Left colon (tissue), 2 donors: ENCODE data around the gene MORN1. TPM values are rescaled to one million over a fixed set of nuclear protein-coding genes. Genes with fewer than 3 reads are reported as not detected.
"Not testable (repeated sequence)": the region's sequence is repeated elsewhere in the genome, so short reads cannot be mapped to it uniquely, and the experiment has no call there.

Experiments used
- ATAC-seq: fragments of 200-7000 bp; cut with Tn5 transposase; one replicate; pipeline ENCODE4 v1.9.1; 2020; ENCODE audit warnings: mild to moderate bottlenecking, moderate library complexity
- DNase-seq, 2 donors: peaks; one replicate each; pipeline ENCODE4 v3.0.0-alpha.2; 2020
- intact Hi-C, 2 donors: fragments of 100-400 bp; cut with DNase I in 1 of 2; cut with micrococcal nuclease in 1 of 2; formaldehyde crosslinking; loops; one replicate each; pipeline versions ENCODE4 v1.11.2 to v1.14.0; 2022; cut with DNase I, micrococcal nuclease
- total RNA-seq, 2 donors: library from RNA; stranded (reverse); fragmentation: NEBNext Ultra II Directional; extraction: Animal tissue kit (Norgen Biotek cat#: 25700); gene quantifications; one replicate each; pipeline ENCODE4 v1.2.1, GENCODE V29; 2021
- donor health status: DM: no; HTN: no; CAD: no.
- donor health status: DM: yes; HTN: yes; CAD: no.

The MORN1 gene
- total RNA-seq, 2 donors from 2014 or later, result 11.0 to 15.2 TPM

DNA sequence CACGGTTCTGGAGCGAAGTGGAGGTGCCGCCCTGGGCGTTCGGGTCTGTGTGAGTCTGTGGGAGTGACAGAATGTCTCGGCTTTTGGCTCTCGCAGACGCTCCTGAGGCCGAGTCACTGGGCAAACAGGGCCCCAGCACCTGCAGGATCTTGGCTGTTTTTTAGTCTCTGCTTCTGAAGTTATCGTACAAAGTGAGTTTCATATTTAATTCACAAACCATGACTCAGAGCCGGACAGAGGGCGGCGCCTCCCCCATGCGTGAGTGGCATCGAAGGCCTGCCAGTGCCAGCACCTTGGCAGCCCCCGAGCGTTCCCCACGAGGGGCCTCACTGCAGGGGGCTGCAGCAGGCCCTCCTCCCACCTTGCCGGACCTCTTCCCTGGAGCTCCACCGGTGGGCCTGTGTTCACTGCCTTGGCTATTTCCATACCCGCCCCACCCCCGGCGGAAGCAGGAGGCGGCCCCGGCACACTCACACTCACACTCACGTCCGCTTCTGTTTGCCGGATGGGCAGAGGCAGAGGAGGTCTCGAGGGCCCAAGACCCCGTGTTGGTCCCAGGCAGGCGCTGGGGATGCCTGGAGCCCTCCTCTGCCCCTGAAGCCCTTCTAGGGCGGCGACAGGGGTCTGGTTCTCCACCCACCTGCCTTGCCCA lies 56.3 kb downstream of the MORN1 start:
- DNase-seq (no peak), ATAC-seq (no peak)
- intact Hi-C loops, result no loop called here

DNA sequence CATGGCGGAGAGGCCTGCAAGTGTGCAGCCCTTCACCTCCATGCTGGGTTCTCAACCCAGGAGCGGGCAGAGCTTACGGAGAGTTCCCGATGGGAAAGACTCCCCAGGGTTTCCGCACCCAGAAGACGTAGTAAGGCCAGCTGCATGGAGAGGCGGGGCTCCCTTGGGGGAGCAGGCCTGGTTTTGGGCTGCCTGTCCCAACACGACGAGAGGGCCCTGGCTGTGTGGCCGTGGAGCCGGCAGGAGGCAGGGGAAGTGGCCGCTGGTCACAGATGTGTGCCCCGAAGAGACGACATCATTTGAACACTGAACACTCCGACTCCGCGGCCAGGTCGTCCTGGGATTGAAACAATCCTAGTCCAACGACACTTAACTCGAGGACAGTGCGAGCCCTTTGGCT lies 57.0 kb downstream of the MORN1 start:
- intact Hi-C loops, result no loop called here
- ATAC-seq (no peak), DNase-seq (no peak)

DNA sequence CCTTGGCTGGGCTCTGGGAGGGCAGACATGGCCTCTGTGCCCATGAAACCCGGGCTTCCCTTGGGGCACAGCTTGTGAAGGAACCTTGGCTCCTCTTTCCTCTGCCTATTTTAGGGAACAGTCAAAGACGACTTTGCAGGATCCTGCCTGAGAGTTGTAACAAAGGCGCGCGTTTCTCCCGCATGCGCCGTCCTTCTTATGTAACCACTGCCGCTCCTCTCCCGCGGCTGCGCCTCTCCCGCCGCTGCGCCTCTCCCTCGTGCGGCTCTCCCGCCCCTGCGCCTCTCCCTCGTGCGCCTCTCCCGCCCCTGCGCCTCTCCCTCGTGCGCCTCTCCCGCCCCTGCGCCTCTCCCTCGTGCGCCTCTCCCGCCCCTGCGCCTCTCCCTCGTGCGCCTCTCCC lies 59.8 kb downstream of the MORN1 start:
- intact Hi-C loops, DNase-seq, ATAC-seq: not testable (repeated sequence)

DNA sequence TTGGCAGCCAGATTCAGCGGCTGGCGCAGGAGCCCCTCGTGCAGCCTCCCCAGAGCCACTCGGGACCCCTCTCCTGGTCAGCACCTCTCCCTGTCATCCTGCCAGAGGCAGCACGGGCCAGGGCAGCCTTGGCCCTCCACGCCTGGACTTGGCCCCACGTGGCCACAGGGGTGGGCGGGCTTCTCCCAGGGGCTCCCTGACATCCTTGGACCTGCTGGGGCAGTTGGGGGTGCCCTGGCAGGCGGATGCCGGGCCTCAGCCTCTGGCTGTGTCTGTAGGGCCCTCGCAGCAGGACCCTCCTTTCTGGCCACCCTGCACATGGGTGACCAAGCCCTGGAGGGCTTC lies 60.2 kb downstream of the MORN1 start:
- DNase-seq (no peak), ATAC-seq (no peak)
- intact Hi-C loops, result no loop called here

DNA sequence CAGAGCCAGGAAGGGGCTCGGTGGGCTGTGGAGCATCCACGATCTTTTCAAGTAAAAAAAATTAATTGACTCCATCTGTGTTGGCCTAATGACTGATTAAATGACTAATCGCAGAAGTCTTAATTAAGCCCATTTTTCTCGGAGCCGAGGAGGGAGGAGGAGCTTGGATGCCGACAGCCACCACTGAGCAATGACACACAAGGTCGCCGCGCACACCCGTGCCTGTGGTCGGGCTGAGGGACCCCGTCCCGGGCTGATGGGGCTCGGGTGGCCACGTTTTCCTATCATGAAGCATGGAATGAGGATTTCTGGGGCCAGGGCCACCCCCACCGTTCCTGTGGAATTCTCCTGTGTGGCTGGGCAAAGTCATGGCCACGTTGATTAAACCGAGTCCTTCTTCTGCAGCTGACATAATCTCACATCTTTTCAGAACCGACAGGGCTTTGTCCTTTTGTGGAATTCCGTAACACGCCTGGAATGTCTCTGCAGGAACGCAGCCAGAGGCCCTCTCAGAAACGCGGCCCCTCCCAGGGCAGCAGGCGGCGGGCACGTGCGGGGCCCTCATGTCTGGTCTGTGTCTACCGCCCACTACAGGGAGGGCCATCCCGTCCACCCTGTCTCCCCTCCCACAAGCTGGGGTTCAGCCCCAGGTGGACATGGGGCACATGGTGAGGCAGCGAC lies 60.7 kb downstream of the MORN1 start:
- no peak for ATAC-seq
- DNase-seq, result no peak
- intact Hi-C loops, result no loop called here

DNA sequence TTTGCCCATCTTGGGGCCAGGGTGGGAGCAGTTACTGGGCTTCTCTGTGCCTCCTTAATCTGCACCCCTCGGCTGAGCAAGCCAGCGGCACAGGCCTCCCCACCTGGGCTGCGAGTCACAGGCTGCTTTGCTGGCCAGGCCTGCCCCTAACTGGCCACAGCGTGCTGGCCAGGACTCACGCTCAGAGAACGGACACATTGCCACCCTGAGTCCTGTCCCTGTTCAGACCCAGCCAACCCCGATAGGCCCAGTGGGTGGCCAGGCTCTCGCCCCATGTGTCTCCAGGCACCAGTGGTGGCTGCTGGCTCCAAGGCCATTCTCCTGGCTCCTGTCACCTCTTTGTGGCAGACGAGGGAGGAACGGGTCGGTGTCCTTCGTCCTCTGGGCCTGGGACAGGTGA lies 61.3 kb downstream of the MORN1 start:
- ATAC-seq (no peak), DNase-seq (no peak)
- intact Hi-C loops, result no loop called here

DNA sequence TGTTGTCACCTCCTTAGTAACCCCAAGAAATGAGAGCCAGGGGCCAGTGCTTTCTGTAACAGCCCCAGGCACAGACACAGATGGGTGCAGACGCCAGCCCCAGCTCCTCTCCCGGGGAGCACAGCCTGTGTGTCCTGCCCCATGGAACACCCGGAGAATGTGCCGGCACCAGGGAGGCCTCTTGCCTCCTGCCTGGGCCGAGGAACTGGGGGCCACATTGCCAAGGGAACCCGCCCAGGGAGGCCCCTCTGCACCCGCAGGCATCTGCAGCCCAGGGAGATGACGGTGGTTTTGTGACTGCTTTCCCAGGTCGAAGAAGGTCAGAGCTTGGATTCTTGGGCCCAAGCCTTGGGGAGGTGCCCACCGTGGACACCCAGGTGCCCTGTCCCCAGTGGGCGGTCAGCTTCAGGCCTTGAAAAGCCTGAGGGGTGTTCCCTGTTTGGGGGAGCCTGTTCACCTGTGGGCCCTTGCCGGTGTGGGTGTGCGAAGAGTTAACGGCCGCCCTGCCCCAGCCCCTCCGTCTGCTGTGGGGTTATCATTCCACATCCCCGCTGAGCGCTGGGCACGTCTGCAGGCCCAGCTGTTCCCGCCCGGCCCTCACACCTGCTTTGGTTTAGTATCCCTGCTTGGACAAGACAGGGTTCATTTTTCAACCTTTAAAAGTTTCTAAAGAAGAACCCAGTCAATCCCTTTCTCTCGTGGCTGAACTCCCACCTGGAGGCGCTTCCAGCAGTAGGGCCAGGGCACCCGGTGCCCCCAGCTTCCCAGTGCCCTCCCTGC lies 62.5 kb downstream of the MORN1 start:
- intact Hi-C loops, result no loop called here
- ATAC-seq, result no peak

DNA sequence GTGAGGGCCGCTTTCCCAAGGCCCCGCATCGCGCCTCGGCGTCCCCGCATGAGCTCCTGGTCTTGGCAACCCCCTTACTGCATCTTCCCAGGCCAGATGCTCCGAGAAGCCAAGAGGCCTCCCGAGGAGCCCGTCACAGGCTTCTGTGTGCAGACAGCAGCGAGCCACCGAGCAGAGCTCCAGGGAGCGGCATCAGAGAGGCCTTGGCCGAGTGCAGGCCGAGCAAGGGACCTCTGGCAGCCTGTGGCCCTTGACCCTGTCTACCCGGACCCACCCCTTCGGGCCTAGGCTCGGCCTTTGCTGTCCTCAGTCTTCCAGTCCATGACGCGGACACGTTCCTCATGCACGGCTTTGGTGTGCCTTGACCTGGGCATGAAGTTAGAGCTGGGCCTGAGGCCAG lies 63.5 kb downstream of the MORN1 start:
- intact Hi-C loops, result no loop called here
- ATAC-seq (no peak), DNase-seq (no peak)

More for the DNA sequence above, 62.5 kb downstream of the MORN1 start:
- no peak for DNase-seq

DNA sequence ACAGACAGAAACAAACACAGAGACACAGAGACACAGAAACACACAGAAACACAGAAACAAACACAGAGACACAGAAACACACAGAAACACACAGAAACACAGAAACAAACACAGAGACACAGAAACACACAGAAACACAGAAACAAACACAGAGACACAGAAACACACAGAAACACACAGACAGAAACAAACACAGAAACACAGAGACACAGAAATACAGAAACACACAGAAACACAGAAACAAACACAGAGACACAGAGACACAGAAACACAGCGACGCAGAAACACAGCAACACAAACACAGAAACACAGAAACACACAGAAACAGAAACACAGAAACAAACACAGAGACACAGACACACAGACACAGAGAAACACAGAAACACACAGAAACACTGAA lies 64.2 kb downstream of the MORN1 start:
- ATAC-seq, intact Hi-C loops, DNase-seq: not testable (repeated sequence)

DNA sequence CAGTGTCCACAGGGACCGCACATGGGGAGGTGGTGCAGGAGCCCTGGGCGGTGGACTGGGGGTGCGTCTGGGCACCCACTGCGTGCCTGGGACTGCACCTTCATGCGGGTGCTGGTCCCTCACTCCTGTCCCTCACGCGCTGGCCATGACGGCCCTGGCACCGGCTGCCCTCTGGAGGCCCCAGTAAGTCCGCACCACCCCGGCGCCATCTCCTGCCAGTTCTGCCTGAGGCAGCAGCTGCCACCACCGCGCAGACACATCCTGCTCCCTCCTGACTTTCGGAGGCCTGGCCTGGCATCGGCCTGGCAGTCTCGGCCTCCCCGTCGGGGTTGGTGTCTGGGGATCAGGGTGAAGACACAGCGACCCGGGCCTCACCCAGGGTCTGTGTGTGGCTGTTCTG lies 64.8 kb downstream of the MORN1 start:
- ATAC-seq (no peak), DNase-seq (no peak)
- intact Hi-C loops, result no loop called here

DNA sequence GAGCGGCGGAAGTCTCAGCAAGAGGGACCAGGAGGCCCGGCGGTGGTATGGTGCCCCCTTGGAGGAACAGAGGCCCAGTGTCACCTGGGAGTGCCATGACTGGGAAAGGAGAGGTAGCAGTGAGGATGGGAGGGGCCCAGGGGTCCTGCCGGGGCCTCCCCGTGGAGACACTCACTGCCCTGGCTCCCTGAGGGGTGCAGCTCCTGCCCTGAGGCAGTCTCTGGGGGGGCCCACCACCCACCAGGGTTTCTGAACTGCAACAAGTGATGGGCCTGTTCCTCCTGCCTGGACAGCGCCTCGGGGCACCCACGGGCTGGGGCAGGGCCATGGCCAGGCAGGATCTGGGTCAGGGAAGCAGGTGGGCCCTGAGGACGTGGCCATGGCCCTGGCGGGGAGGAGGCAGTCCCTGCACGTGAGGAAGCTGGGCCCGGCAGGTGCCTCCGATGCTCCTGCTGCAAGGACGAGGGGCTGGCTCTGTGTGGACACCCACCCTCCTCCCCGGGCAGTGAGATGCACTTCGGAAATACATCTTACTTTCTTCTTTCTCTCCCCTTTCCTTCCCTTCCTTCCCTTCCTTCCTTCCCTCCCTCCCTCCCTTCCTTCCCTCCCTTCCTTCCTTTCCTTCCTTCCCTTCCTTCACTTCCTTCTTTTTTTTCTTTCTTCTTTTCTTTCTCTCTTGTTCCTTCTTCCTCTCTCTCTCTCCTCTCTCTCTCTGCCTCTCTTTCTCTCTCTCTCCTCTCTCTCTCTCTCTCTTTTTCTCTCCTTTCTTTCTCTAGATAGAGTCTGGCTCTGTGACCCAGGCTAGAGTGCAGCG lies 66.6 kb downstream of the MORN1 start:
- ATAC-seq, result no peak
- intact Hi-C loops, result no loop called here
- DNase-seq, result no peak

DNA sequence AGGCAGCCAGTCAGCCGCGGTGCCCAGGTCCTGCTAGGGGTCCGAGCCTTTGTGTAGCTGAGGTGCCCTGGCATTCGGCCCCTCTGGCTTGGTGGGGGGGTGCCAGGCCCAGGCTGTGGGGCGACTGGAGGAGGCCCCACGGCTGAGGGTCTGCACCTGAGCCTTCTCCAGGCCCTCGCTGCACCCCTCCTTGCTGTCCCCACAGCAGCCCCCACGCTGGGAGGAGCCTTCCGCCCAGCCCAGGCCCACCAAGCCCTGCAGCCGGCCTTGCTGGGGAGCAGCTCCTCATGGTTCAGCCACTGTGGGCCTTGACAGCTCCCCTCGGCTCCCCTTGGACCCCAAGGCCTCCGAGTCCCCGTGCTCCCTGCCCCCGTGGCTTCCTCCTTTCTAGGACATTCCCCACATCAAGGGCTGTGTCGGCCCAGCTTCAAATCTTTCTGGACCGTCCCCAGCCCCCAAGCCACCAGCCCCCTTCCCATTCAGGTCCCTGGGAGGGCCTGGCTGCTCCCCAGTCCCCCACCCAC lies 67.8 kb downstream of the MORN1 start:
- intact Hi-C loops, result no loop called here
- DNase-seq (no peak), ATAC-seq (no peak)

DNA sequence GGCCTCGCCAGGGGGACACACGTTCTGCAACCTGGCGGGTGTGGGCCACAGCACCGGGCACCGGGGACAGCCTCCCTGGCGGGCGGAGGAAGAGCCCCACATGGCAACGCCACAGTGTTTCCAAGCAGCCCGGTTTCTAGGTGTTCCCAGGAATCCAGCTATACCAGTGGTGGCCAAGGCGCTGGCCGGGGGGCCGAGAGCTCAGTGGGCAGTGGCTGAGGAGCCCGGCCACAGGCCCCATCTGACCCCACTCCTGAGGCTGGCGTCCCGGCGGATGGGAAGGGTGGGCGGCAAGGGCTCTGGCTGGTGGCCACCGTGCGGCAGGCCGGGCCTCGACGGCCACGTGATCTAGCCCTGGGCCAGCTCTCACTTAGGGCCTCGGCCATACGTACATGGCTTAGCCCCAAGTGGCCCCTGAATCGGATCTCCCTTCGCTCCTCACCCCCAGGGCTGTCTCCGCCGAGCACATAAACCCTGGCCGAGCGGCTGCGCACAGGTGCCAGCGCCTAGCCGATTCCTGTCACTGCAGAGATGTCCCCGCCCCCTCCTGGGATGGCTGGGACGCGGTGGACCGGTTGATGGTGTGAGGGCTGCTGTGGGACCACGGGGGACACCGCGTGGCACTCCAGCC lies 68.7 kb downstream of the MORN1 start:
- peak; percentile 23 for ATAC-seq
- DNase-seq, result no peak
- intact Hi-C loops, result no loop called here

DNA sequence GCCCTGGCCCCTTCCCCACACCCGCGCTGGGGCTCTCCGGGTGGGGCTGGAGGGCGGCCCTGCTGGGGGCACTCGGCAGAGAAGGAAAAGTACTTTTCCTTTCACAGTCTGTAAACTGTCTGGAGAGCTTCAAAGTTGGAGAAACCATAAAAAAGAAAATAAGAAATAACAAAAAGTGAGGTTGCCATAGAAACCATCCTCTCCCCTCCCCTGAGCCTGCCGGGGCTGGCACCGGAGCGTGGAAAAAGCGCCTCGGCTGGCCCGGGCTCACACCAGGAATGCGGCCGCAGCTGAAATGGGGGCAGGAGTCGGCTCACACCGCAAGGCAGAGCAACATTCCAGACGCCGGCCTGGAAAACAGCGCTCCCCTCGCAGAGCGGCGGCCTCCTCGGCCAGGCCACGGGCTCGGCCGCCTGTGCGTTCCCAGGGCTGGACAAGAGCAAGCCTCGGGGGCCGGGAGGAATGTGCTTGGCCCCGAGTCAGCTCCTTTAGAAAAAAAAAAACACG lies 69.2 kb downstream of the MORN1 start:
- ATAC-seq (peak; percentile 39), DNase-seq (no peak)
- intact Hi-C loops, result no loop called here

DNA sequence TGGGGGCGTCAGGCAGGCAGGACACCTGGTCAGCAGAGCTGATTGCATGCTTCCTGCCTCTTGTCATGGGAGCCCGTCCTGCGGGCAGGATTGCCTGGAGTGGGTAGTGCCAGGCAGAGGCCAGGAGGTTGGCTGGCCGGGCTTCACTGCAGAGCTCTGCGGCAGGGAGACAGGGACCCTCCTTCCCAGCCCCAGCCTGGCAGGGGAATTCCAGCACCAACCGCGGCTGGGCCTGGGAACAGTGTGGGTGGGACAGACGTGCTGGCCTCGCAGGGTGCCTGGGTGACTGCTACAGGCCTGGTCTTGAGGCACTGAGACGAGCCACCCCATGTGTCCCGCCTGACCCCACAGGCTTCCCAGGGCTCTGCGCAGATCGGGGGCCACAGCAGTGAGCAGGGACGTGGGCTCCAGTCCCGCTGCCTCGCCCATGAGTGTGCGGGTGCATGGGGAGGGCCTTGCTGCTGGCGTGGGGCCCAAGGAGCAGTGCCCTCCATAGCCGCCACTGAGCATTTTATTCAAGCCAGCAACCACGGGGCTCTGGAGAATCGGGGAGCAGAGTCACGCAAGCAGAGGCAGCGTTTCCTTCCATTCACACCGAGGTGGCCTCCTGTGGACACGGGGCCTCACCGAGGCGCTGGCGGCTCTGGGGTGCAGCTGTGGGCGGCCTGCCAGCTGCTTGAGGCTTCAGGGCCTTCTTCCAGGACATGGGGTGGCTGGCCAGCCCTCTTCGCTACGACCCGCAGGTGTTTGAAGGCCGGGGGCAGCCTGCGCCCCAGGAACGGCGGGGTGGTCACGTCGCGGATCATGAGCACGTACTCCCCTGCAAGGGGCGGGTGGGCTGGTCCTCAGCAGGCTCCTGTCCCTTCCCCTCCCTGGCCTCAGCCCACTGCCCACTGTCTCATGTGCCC lies 70.3 kb downstream of the MORN1 start:
- DNase-seq (no peak), ATAC-seq (no peak)
- intact Hi-C loops, result no loop called here

DNA sequence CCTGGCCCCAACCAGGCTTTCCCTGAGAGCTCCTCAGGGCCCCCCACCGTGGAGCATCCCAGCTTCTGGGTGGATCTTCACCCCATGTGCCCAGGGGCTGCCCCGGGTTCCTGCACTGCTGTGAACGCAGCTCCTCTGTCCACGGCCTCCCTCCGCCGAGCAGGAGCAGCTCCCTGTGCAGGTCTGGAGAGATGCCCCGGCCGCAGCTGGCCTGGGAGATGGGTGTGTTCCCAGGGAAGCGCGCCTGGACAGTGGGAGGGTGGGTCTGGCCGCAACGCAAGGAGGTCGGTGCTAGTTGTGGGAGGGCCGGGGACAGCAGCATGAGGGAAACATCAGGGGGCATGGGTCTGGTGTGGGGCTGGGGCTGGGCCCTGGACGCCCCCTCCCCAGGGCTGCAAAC lies 71.3 kb downstream of the MORN1 start:
- no peak for ATAC-seq
- DNase-seq, result no peak
- intact Hi-C loops, result no loop called here

DNA sequence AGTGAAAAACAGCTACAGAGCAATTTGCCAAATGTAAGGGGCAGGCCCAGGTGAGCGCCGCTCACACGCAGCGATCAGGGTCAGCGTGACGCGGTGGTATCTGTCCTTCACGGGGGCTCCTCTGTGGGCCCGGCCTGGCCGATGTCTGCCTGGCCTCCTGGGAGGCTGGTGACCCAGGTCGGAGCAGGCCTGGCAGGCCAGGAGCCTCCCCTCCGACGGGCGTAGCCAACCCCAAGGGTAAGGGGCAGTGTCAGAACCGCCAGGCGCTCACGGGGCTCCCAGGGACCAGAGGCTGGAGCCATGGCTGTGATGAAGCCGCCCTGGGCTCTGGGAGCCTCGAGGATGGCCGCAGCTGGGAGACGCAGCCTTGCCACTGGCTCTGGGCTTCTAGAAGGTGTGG lies 72.1 kb downstream of the MORN1 start:
- intact Hi-C loops, result no loop called here
- DNase-seq (no peak), ATAC-seq (no peak)
